ENCODE measurements around the gene CNOT1. TPM values are rescaled to one million over a fixed set of nuclear protein-coding genes. Genes with fewer than 3 reads are reported as not detected.

Gene CNOT1
- 100 to 1,000 TPM in 8 of 9 donors, 10 to 100 TPM in 1; 83.4 to 172 (median 162) TPM for total RNA-seq
- polyA plus RNA-seq, result 100 to 1,000 TPM in 1 of 3 donors, 10 to 100 TPM in 2; 40.9 to 189 (median 41.8) TPM
- long read RNA-seq, donor 1, partial matches to known transcripts, result 25 of 26 reads
- long read RNA-seq, donor 1, other reads (novel, unspliced or antisense), result 0 of 26 reads
- long read RNA-seq, donor 2, partial matches to known transcripts, result 6 of 6 reads
- long read RNA-seq, donor 2, other reads (novel, unspliced or antisense), result 0 of 6 reads
- long read RNA-seq, donor 3, full-length matches to known transcripts, result 2 of 9 reads
- long read RNA-seq, donor 3, partial matches to known transcripts, result 7 of 9 reads
- long read RNA-seq, donor 3, other reads (novel, unspliced or antisense), result 0 of 9 reads
- long read RNA-seq, donor 4, partial matches to known transcripts, result 9 of 13 reads
- long read RNA-seq, donor 4, other reads (novel, unspliced or antisense), result 1 of 13 reads
- long read RNA-seq, donor 5, full-length matches to known transcripts, result 9 of 20 reads
- long read RNA-seq, donor 5, partial matches to known transcripts, result 6 of 20 reads
- long read RNA-seq, donor 5, other reads (novel, unspliced or antisense), result 5 of 20 reads
- long read RNA-seq, donor 6, partial matches to known transcripts, result 5 of 10 reads
- long read RNA-seq, donor 6, other reads (novel, unspliced or antisense), result 3 of 10 reads
- long read RNA-seq, donor 7, partial matches to known transcripts, result 5 of 11 reads
- long read RNA-seq, donor 7, other reads (novel, unspliced or antisense), result 0 of 11 reads
- long read RNA-seq, donor 8, full-length matches to known transcripts, result 2 of 7 reads
- long read RNA-seq, donor 8, partial matches to known transcripts, result 5 of 7 reads
- long read RNA-seq, donor 8, other reads (novel, unspliced or antisense), result 0 of 7 reads
- long read RNA-seq, donor 9, partial matches to known transcripts, result 6 of 12 reads
- long read RNA-seq, donor 9, other reads (novel, unspliced or antisense), result 0 of 12 reads
- long read RNA-seq, donor 10, partial matches to known transcripts, result 6 of 8 reads
- long read RNA-seq, donor 10, other reads (novel, unspliced or antisense), result 0 of 8 reads

GRCh38 chr16:58629733-58630640 lies at the start of gene CNOT1:
Gene CNOT1 (minus strand): TSS chr16:58629826. CDS start chr16:58599337, 30,489 bp downstream.
- intact Hi-C loops (cut with DNase I), result loop anchor here (10.0 kb wide), 2 partner anchors 115 to 125 kb away; partner anchors contain the start of genes NDRG4 (in 1 of the 2) and SETD6 (in 1 of the 2)
- Histone ChIP-seq H3K9me3 (replicated peaks in 1 of 3) (no peaks in the 10 kb centered on the region), H3K4me3 (peak within 1 kb of the TSS; percentile 62 to 100 (median 94)), H3K27ac (peak within 1 kb of the TSS; percentile 90 to 100 (median 99)), H3K36me3 (replicated peaks in 1 of 2) (peaks cover 0 to under 1% of the 10 kb centered on the region in 2 donors), H3K27me3 (no peaks in the 10 kb centered on the region), H3K4me1 (replicated peaks in 1 of 2) (peaks cover 17 to 20% of the 10 kb centered on the region in 2 donors)
- WGBS, 4 donors, result 0% methylated on average over 35 to 61 of the region's 61 CpGs
- TF ChIP-seq POLR2A (IDR thresholded peaks at IDR 0.05), result peak; percentile 75 to 95
- TF ChIP-seq CTCF (IDR thresholded peaks at IDR 0.05), result peak in 1 of 6 experiments; percentile 2
- peak; percentile 98 to 100 (median 99) for DNase-seq

- intact Hi-C loops (cut with DNase I), result loop anchor here in 1 of 2 donors (5.0 kb wide), 1 partner anchor 79 kb away; no protein-coding TSS in a partner anchor
- H3K4me3 ChIP-seq, result no peak overlapping the region
- no peak for TF ChIP-seq POLR2A (IDR thresholded peaks at IDR 0.05)
- TF ChIP-seq CTCF (IDR thresholded peaks at IDR 0.05), result peak; percentile 14 to 64 (median 58)
- peaks cover 8 to 9% of the 10 kb centered on the region in 2 donors for H3K4me1 ChIP-seq (replicated peaks in 1 of 2)
- no peak overlapping the region for H3K27ac ChIP-seq
- H3K9me3 ChIP-seq (replicated peaks in 1 of 3), result no peaks in the 10 kb centered on the region
- DNase-seq, result peak; percentile 71 to 89 (median 79)
- no peaks in the 10 kb centered on the region for H3K27me3 ChIP-seq
- WGBS, 4 donors, result 24 to 59% (median 54%) methylated on average over 2 to 3 of the region's 3 CpGs
- peaks cover 0 to 33% of the 10 kb centered on the region in 2 donors for H3K36me3 ChIP-seq (replicated peaks in 1 of 2)
Observed at GRCh38 chr16:58678716-58679115, 49.1 kb upstream of the CNOT1 start.

- no peak overlapping the region for H3K4me3 ChIP-seq
- intact Hi-C loops (cut with DNase I), result loop anchor here in 1 of 2 donors (5.0 kb wide), 1 partner anchor 79 kb away; no protein-coding TSS in a partner anchor
- no peaks in the 10 kb centered on the region for H3K9me3 ChIP-seq (replicated peaks in 1 of 3)
- H3K27ac ChIP-seq, result no peak overlapping the region
- no peaks in the 10 kb centered on the region for H3K27me3 ChIP-seq
- WGBS, 4 donors, result 86 to 97% (median 92%) methylated on average over 4 of the region's 4 CpGs
- peaks cover 0 to 33% of the 10 kb centered on the region in 2 donors for H3K36me3 ChIP-seq (replicated peaks in 1 of 2)
- TF ChIP-seq CTCF (IDR thresholded peaks at IDR 0.05) (no peak), POLR2A (IDR thresholded peaks at IDR 0.05) (no peak)
- no peak for DNase-seq
- H3K4me1 ChIP-seq (replicated peaks in 1 of 2), result peaks cover 3 to 5% of the 10 kb centered on the region in 2 donors
Observed at GRCh38 chr16:58678269-58678668, 48.6 kb upstream of the CNOT1 start.

Data from adrenal gland (tissue), 19 donors.